ENCODE data around the gene TTC19. TPM values are rescaled to one million over a fixed set of nuclear protein-coding genes. Genes with fewer than 3 reads are reported as not detected.

TTC19 gene
- total and polyA plus RNA-seq, 2 donors (not counting 3 experiments of a cell fraction or from before 2014, with no cell fraction given): 7.8 to 32.8 TPM

DNA sequence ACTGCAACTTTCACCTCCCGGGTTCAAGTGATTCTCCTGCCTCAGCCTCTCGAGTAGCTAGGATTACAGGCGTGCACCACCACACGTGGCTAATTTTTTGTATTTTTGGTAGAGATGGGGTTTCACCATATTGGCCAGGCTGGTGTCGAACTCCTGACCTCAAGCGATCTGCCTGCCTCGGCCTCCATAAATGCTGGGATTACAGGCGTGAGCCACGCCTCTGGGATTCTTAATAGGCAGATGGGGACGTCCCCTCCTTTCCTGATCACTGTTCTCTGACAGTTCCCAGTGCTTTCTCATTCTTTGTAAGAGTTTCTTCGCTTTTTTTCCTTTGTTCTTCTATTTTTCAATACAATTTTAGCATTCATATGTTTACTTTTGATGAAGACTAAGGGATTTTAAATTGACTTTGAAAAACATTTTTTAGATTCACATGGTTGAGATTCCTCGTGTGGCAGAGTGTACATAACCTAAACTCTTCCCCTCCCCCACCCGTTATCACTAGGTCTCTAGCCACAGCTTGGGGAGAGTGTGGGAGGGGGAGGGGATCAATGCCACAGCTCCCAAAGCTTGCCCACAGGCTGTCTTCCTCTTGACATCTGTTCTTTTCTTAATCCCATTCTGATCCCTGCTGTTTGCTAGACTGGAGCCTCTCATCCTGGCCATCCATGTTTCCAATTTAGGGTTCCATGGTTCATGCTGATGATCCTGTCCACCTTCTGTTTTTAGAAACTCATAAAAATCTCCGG lies 43.7 kb upstream of the TTC19 start:
- Histone ChIP-seq H3K9ac (replicated peaks; ENCODE audit: extremely low read depth, insufficient read depth, low read length) (no peak overlapping the region), H3K36me3 (ENCODE audit: control insufficient read depth in 2 of 2, extremely low read depth in 1 of 2, insufficient read depth in 2 of 2, low read length in 2 of 2) (no peaks in the 10 kb centered on the region), H3K4me2 (ENCODE audit: insufficient read depth, low read length) (no peak overlapping the region), H3K4me3 (replicated peaks in 1 of 3; ENCODE audit: insufficient read depth in 1 of 3, low read depth in 1 of 3, low read length in 3 of 3) (no peak overlapping the region), H3K4me1 (ENCODE audit: control insufficient read depth, extremely low read depth, insufficient read depth, low read length) (peaks cover 39% of the 10 kb centered on the region), H3K27me3 (ENCODE audit: control insufficient read depth in 2 of 2, insufficient read depth in 2 of 2, low read length in 2 of 2) (no peaks in the 10 kb centered on the region), H3K79me2 (ENCODE audit: control insufficient read depth, insufficient read depth, low read length) (peaks cover 25% of the 10 kb centered on the region), H3K27ac (ENCODE audit: insufficient read depth, low read depth, low read length) (no peak overlapping the region), H2AFZ (ENCODE audit: low read depth, low read length) (no peak overlapping the region), H4K20me1 (replicated peaks; ENCODE audit: control insufficient read depth, extremely low read depth, insufficient read depth, low read length) (no peaks in the 10 kb centered on the region), H3K9me3 (replicated peaks; ENCODE audit: control insufficient read depth, insufficient read depth, low read length) (no peaks in the 10 kb centered on the region), H3K9me1 (replicated peaks; ENCODE audit: control insufficient read depth, extremely low read depth, insufficient read depth, low read length) (no peaks in the 10 kb centered on the region)
- DNase-seq (ENCODE audit: low read depth, low spot score) (no peak), FAIRE-seq (no peak)
- BruUV-seq (replicated peaks): no TSS peak
- CTCF ChIA-PET: no interaction called here
- dilution Hi-C loops (cut with MboI; ENCODE audit: extremely low pct_ligation_motif_present, low sequenced_read_pairs): no loop called here
- TF ChIP-seq, protein P1, sequence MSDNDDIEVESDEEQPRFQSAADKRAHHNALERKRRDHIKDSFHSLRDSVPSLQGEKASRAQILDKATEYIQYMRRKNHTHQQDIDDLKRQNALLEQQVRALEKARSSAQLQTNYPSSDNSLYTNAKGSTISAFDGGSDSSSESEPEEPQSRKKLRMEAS (IDR thresholded peaks at IDR 0.05; ENCODE audit: insufficient read depth, insufficient read length): no peak
- TF ChIP-seq POLR2AphosphoS5 (IDR thresholded peaks at IDR 0.05; ENCODE audit: insufficient read depth, low read depth, low read length): no peak
- no peak for TF ChIP-seq POLR2A (IDR thresholded peaks at IDR 0.05; ENCODE audit: low read depth, low read length)
- no peak for TF ChIP-seq GATA2 (IDR thresholded peaks at IDR 0.05; ENCODE audit: insufficient read depth, insufficient read length, low read depth, low read length)
- no peak for TF ChIP-seq FOS (IDR thresholded peaks at IDR 0.05; ENCODE audit: borderline replicate concordance, insufficient read depth, low read length)
- TF ChIP-seq MYC (IDR thresholded peaks at IDR 0.05; ENCODE audit: low read depth, low read length): no peak
- no peak for TF ChIP-seq EZH2 (IDR thresholded peaks at IDR 0.05; ENCODE audit: borderline replicate concordance, low read depth, low read length, severe bottlenecking)
- TF ChIP-seq, protein P2, sequence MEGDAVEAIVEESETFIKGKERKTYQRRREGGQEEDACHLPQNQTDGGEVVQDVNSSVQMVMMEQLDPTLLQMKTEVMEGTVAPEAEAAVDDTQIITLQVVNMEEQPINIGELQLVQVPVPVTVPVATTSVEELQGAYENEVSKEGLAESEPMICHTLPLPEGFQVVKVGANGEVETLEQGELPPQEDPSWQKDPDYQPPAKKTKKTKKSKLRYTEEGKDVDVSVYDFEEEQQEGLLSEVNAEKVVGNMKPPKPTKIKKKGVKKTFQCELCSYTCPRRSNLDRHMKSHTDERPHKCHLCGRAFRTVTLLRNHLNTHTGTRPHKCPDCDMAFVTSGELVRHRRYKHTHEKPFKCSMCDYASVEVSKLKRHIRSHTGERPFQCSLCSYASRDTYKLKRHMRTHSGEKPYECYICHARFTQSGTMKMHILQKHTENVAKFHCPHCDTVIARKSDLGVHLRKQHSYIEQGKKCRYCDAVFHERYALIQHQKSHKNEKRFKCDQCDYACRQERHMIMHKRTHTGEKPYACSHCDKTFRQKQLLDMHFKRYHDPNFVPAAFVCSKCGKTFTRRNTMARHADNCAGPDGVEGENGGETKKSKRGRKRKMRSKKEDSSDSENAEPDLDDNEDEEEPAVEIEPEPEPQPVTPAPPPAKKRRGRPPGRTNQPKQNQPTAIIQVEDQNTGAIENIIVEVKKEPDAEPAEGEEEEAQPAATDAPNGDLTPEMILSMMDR (IDR thresholded peaks at IDR 0.05; ENCODE audit: extremely low read depth in 1 of 2, insufficient read depth in 1 of 2, low read depth in 1 of 2, low read length in 2 of 2): no peak
- no peak for TF ChIP-seq JUN (IDR thresholded peaks at IDR 0.05; ENCODE audit: borderline replicate concordance, insufficient read depth, insufficient read length, low read depth)
- intact Hi-C loops (cut with micrococcal nuclease): no loop called here
- POLR2A ChIA-PET: no interaction called here

All from endothelial cell of umbilical vein (primary cell).